ENCODE measurements around the gene CHAC1. TPM values are rescaled to one million over a fixed set of nuclear protein-coding genes. Genes with fewer than 3 reads are reported as not detected.

The CHAC1 gene
- total RNA-seq (1 to 10 TPM; 2.1 to 5.3 TPM), polyA plus RNA-seq (1 to 10 TPM; 1.2 to 4.5 TPM)
- long read RNA-seq, donor 1, transcript CHAC1-202 (3 exons, 1,849 nt): major isoform, 16 of 17 reads
- long read RNA-seq, donor 1, partial matches to known transcripts: 0 of 17 reads
- long read RNA-seq, donor 1, other reads (novel, unspliced or antisense): 1 of 17 reads
- long read RNA-seq, donor 2, partial matches to known transcripts: 0 of 2 reads
- long read RNA-seq, donor 2, other reads (novel, unspliced or antisense): 1 of 2 reads

- ATAC-seq (ENCODE audit: low FRiP score): peak; percentile 92
- intact Hi-C loops (cut with DNase I): loop anchor here in 1 of 2 donors (5.0 kb wide), 1 partner anchor 34 kb away; no protein-coding TSS in a partner anchor
- WGBS, 2 donors: 0 to 1% methylated on average over 62 to 72 of the region's 72 CpGs
Measured at GRCh38 chr15:40952901-40953712, at the start of gene CHAC1. TSS of gene CHAC1 (plus strand) at chr15:40953471. CDS start at chr15:40953584, 113 bp downstream.

GRCh38 chr15:40904552-40905201 lies 48.6 kb upstream of the CHAC1 start:
- H3K4me1 ChIP-seq (ENCODE audit: control insufficient read depth in 1 of 2, insufficient read depth in 2 of 2, low read length in 2 of 2): no peaks in the 10 kb centered on the region
- no peak for ATAC-seq (ENCODE audit: low FRiP score)

More at GRCh38 chr15:40952901-40953712, at the start of gene CHAC1:
- H3K9me3 ChIP-seq (ENCODE audit: control insufficient read depth, low read length): no peaks in the 10 kb centered on the region
- H3K27me3 ChIP-seq (ENCODE audit: control insufficient read depth in 1 of 2, insufficient read depth in 2 of 2, low read length in 1 of 2): no peaks in the 10 kb centered on the region
- peak within 1 kb of the TSS in 1 of 2 donors; percentile 81 for H3K27ac ChIP-seq (ENCODE audit: low read depth in 1 of 2, low read length in 2 of 2)
- peak; percentile 97 to 98 for DNase-seq
- H3K4me1 ChIP-seq (ENCODE audit: control insufficient read depth in 1 of 2, insufficient read depth in 2 of 2, low read length in 2 of 2): peaks cover 0 to 4% of the 10 kb centered on the region in 2 donors
- peak within 1 kb of the TSS; percentile 38 to 87 for H3K4me3 ChIP-seq (ENCODE audit: low read length in 2 of 2)
- no peaks in the 10 kb centered on the region for H3K36me3 ChIP-seq (ENCODE audit: control insufficient read depth in 1 of 2, insufficient read depth in 2 of 2, low read length in 1 of 2)

GRCh38 chr15:40906091-40906990 lies 46.9 kb upstream of the CHAC1 start:
- no peaks in the 10 kb centered on the region for H3K9me3 ChIP-seq (ENCODE audit: control insufficient read depth, low read length)
- H3K27me3 ChIP-seq (ENCODE audit: control insufficient read depth in 1 of 2, insufficient read depth in 2 of 2, low read length in 1 of 2): no peaks in the 10 kb centered on the region
- no peaks in the 10 kb centered on the region for H3K4me1 ChIP-seq (ENCODE audit: control insufficient read depth in 1 of 2, insufficient read depth in 2 of 2, low read length in 2 of 2)
- ATAC-seq (ENCODE audit: low FRiP score) (peak; percentile 91), DNase-seq (peak; percentile 92 to 95)
- WGBS, 2 donors: 1 to 2% methylated on average over 31 to 36 of the region's 36 CpGs
- H3K36me3 ChIP-seq (ENCODE audit: control insufficient read depth in 1 of 2, insufficient read depth in 2 of 2, low read length in 1 of 2): peaks cover 0 to 3% of the 10 kb centered on the region in 2 donors
- peak overlapping the region in 1 of 2 donors; percentile 13 for H3K4me3 ChIP-seq (ENCODE audit: low read length in 2 of 2)
- peak overlapping the region; percentile 58 to 86 for H3K27ac ChIP-seq (ENCODE audit: low read depth in 1 of 2, low read length in 2 of 2)
- intact Hi-C loops (cut with DNase I): loop anchor here (2.0 to 5.0 kb wide), 6 partner anchors 34 to 211 kb away; partner anchors contain the start of gene INO80 (in 1 of the 2)

More at GRCh38 chr15:40904552-40905201, 48.6 kb upstream of the CHAC1 start:
- Histone ChIP-seq H3K36me3 (ENCODE audit: control insufficient read depth in 1 of 2, insufficient read depth in 2 of 2, low read length in 1 of 2) (peaks cover 0 to 8% of the 10 kb centered on the region in 2 donors), H3K27ac (ENCODE audit: low read depth in 1 of 2, low read length in 2 of 2) (peak overlapping the region in 1 of 2 donors; percentile 31), H3K4me3 (ENCODE audit: low read length in 2 of 2) (no peak overlapping the region), H3K27me3 (ENCODE audit: control insufficient read depth in 1 of 2, insufficient read depth in 2 of 2, low read length in 1 of 2) (no peaks in the 10 kb centered on the region), H3K9me3 (ENCODE audit: control insufficient read depth, low read length) (no peaks in the 10 kb centered on the region)
- WGBS, 2 donors: 59 to 70% methylated on average over 6 to 7 of the region's 7 CpGs
- DNase-seq: no peak
- intact Hi-C loops (cut with DNase I): loop anchor here (2.0 to 5.0 kb wide), 4 partner anchors 38 to 280 kb away; partner anchors contain the start of gene INO80 (in 1 of the 2)

- 6 to 8% methylated on average over 22 of the region's 22 CpGs for WGBS, 2 donors
- no peak for DNase-seq
- ATAC-seq (ENCODE audit: low FRiP score): peak; percentile 3
Measured at GRCh38 chr15:40906991-40907802, 46.1 kb upstream of the CHAC1 start.

GRCh38 chr15:40908095-40908494 lies 45.2 kb upstream of the CHAC1 start:
- 91 to 93% methylated on average over 7 of the region's 7 CpGs for WGBS, 2 donors
- H3K4me3 ChIP-seq (ENCODE audit: low read length in 2 of 2): no peak overlapping the region
- no peaks in the 10 kb centered on the region for H3K9me3 ChIP-seq (ENCODE audit: control insufficient read depth, low read length)
- intact Hi-C loops (cut with DNase I): loop anchor here (5.0 kb wide), 2 partner anchors 34 to 209 kb away; partner anchors contain the start of gene INO80 (in 1 of the 2)
- ATAC-seq (ENCODE audit: low FRiP score) (no peak), DNase-seq (no peak)
- H3K4me1 ChIP-seq (ENCODE audit: control insufficient read depth in 1 of 2, insufficient read depth in 2 of 2, low read length in 2 of 2): no peaks in the 10 kb centered on the region
- H3K36me3 ChIP-seq (ENCODE audit: control insufficient read depth in 1 of 2, insufficient read depth in 2 of 2, low read length in 1 of 2): no peaks in the 10 kb centered on the region
- no peak overlapping the region for H3K27ac ChIP-seq (ENCODE audit: low read depth in 1 of 2, low read length in 2 of 2)
- H3K27me3 ChIP-seq (ENCODE audit: control insufficient read depth in 1 of 2, insufficient read depth in 2 of 2, low read length in 1 of 2): no peaks in the 10 kb centered on the region

More at GRCh38 chr15:40906991-40907802, 46.1 kb upstream of the CHAC1 start:
- Histone ChIP-seq H3K27me3 (ENCODE audit: control insufficient read depth in 1 of 2, insufficient read depth in 2 of 2, low read length in 1 of 2) (no peaks in the 10 kb centered on the region), H3K4me1 (ENCODE audit: control insufficient read depth in 1 of 2, insufficient read depth in 2 of 2, low read length in 2 of 2) (no peaks in the 10 kb centered on the region), H3K4me3 (ENCODE audit: low read length in 2 of 2) (no peak overlapping the region), H3K27ac (ENCODE audit: low read depth in 1 of 2, low read length in 2 of 2) (peak overlapping the region; percentile 58 to 86), H3K9me3 (ENCODE audit: control insufficient read depth, low read length) (no peaks in the 10 kb centered on the region), H3K36me3 (ENCODE audit: control insufficient read depth in 1 of 2, insufficient read depth in 2 of 2, low read length in 1 of 2) (peaks cover 0 to 3% of the 10 kb centered on the region in 2 donors)
- intact Hi-C loops (cut with DNase I): loop anchor here (2.0 to 5.0 kb wide), 6 partner anchors 34 to 210 kb away; partner anchors contain the start of gene INO80 (in 1 of the 2)

GRCh38 chr15:40909662-40910630 lies 43.3 kb upstream of the CHAC1 start:
- intact Hi-C loops (cut with DNase I): loop anchor here (5.0 kb wide), 2 partner anchors 32 to 207 kb away; partner anchors contain the start of gene INO80 (in 1 of the 2)
- H3K27ac ChIP-seq (ENCODE audit: low read depth in 1 of 2, low read length in 2 of 2): no peak overlapping the region
- no peak for ATAC-seq (ENCODE audit: low FRiP score)
- H3K36me3 ChIP-seq (ENCODE audit: control insufficient read depth in 1 of 2, insufficient read depth in 2 of 2, low read length in 1 of 2): no peaks in the 10 kb centered on the region
- no peaks in the 10 kb centered on the region for H3K27me3 ChIP-seq (ENCODE audit: control insufficient read depth in 1 of 2, insufficient read depth in 2 of 2, low read length in 1 of 2)
- DNase-seq: no peak
- H3K4me1 ChIP-seq (ENCODE audit: control insufficient read depth in 1 of 2, insufficient read depth in 2 of 2, low read length in 2 of 2): no peaks in the 10 kb centered on the region
- 71% methylated on average over 17 of the region's 17 CpGs for WGBS, 2 donors
- no peak overlapping the region for H3K4me3 ChIP-seq (ENCODE audit: low read length in 2 of 2)
- H3K9me3 ChIP-seq (ENCODE audit: control insufficient read depth, low read length): no peaks in the 10 kb centered on the region

Data from aorta (tissue), 5 donors.